ENCODE results near the gene OR2W1. TPM values are rescaled to one million over a fixed set of nuclear protein-coding genes. Genes with fewer than 3 reads are reported as not detected.

Gene OR2W1
- total RNA-seq = not detected in 2 replicates

GRCh38 chr6:29045075-29045474 lies at the start of gene OR2W1:
TSS of gene OR2W1 (minus strand) at chr6:29045175. CDS start at chr6:29045175, 0 bp downstream.

GRCh38 chr6:29087213-29087612 lies 42.2 kb upstream of the OR2W1 start, which contains the start of gene OR2B3:
TSS of gene OR2B3 (minus strand) at chr6:29087313. CDS start at chr6:29087248, 65 bp downstream.

GRCh38 chr6:29005183-29005885 lies 39.6 kb downstream of the OR2W1 start, which contains the start of gene ZNF311:
TSS of gene ZNF311 (minus strand) at chr6:29005315. CDS start at chr6:29003954, 1,361 bp downstream.

Other genes with a start within 250 kb of the OR2W1 start
- 59.9 and 72.1 TPM in 2 replicates for gene TRIM27, start 121.2 kb downstream of the OR2W1 start, total RNA-seq
- gene ZNF311, start 39.9 kb downstream of the OR2W1 start, total RNA-seq = 1.7 and 2.9 TPM in 2 replicates
- not detected in 2 replicates for gene OR2B3, start 42.1 kb upstream of the OR2W1 start, total RNA-seq
- not detected in 2 replicates for gene OR2J1, start 54.3 kb upstream of the OR2W1 start, total RNA-seq
- not detected in 2 replicates for gene OR2J3, start 62.9 kb upstream of the OR2W1 start, total RNA-seq
- gene OR2J2, start 125.7 kb upstream of the OR2W1 start, total RNA-seq = not detected in 2 replicates

All from uterine smooth muscle cell (primary cell).